Esophagus muscularis mucosa (tissue), 3 donors: ENCODE results near the gene ZDHHC20.

Experiments
- POLR2A ChIP-seq: fragments of 450-650 bp; IDR thresholded peaks from one replicate; pipeline ENCODE4 v1.6.1; 2017; ENCODE audit warnings: antibody characterized with exemption, moderate library complexity, mild to moderate bottlenecking, low read depth
- POLR2AphosphoS5 ChIP-seq, 2 donors: sonication (generic); formaldehyde crosslinking; IDR thresholded peaks; one replicate each; pipeline ENCODE4 v1.6.1; 2017; ENCODE audit warnings: antibody characterized with exemption in 2 of 2
- TF ChIP-seq, protein P1 (sequence below), 3 experiments: fragments of 200-600 bp in 2 of 3; fragments of 450-650 bp in 1 of 3; sonication (generic) in 2 of 3; IDR thresholded peaks; one replicate each; pipeline ENCODE4 v1.5.1; 2017 to 2019; ENCODE audit warnings: antibody characterized with exemption in 3 of 3, mild to moderate bottlenecking in 2 of 3, moderate library complexity in 1 of 3

DNA sequence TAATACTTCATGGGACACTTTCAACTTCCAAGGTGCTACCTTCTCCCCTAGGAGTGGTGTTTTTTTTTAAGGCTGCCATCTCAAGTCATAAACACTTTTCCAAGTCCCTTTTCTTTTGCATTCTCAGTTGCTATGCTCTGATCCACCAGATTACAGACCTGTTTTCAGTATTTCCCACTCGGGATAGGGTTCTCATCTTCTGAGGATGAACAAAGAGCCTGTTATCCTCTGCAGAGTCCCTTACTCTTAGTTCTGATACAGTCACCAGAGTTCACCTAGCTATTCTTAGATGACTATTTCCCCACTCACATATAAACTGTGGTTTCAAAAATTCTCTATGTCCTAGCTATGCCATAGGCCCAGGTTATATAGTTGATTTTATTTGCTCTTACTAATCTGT, 15.9 kb downstream of the ZDHHC20 start:
- TF ChIP-seq, protein P1, sequence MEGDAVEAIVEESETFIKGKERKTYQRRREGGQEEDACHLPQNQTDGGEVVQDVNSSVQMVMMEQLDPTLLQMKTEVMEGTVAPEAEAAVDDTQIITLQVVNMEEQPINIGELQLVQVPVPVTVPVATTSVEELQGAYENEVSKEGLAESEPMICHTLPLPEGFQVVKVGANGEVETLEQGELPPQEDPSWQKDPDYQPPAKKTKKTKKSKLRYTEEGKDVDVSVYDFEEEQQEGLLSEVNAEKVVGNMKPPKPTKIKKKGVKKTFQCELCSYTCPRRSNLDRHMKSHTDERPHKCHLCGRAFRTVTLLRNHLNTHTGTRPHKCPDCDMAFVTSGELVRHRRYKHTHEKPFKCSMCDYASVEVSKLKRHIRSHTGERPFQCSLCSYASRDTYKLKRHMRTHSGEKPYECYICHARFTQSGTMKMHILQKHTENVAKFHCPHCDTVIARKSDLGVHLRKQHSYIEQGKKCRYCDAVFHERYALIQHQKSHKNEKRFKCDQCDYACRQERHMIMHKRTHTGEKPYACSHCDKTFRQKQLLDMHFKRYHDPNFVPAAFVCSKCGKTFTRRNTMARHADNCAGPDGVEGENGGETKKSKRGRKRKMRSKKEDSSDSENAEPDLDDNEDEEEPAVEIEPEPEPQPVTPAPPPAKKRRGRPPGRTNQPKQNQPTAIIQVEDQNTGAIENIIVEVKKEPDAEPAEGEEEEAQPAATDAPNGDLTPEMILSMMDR (IDR thresholded peaks at IDR 0.05): no peak
- TF ChIP-seq POLR2A (no peak), POLR2AphosphoS5 (IDR thresholded peaks at IDR 0.05) (no peak)
